Osteocyte (in vitro differentiated cells): ENCODE data around the gene SLC6A18. TPM values are rescaled to one million over a fixed set of nuclear protein-coding genes. Genes with fewer than 3 reads are reported as not detected.

Experiments used
- DNase-seq: peaks from one replicate; pipeline ENCODE4 v3.0.0; 2021; ENCODE audit warnings: mixed read lengths; ENCODE audit not compliant: unreplicated experiment; ENCODE audit errors: extremely low spot score
- H3K27ac Mint-ChIP-seq: one replicate; pipeline ENCODE4 v1.8.0; 2021; ENCODE audit warnings: mild to moderate bottlenecking, mixed read lengths; ENCODE audit not compliant: unreplicated experiment
- H3K27me3 Mint-ChIP-seq: one replicate; pipeline ENCODE4 v1.8.0; 2021; ENCODE audit warnings: mixed read lengths; ENCODE audit not compliant: unreplicated experiment
- H3K36me3 Mint-ChIP-seq: one replicate; pipeline ENCODE4 v1.8.0; 2021; ENCODE audit warnings: mixed read lengths; ENCODE audit not compliant: unreplicated experiment
- H3K4me1 Mint-ChIP-seq: one replicate; pipeline ENCODE4 v1.8.0; 2021; ENCODE audit warnings: mixed read lengths; ENCODE audit not compliant: unreplicated experiment
- H3K4me3 Mint-ChIP-seq: one replicate; pipeline ENCODE4 v1.8.0; 2021; ENCODE audit warnings: mild to moderate bottlenecking, moderate library complexity, mixed read lengths; ENCODE audit not compliant: unreplicated experiment
- H3K9me3 Mint-ChIP-seq: one replicate; pipeline ENCODE4 v1.8.0; 2021; ENCODE audit warnings: mixed read lengths; ENCODE audit not compliant: unreplicated experiment
- CTCF ChIP-seq: fragments of 200-600 bp; sonication (generic); IDR thresholded peaks from 2 replicates; pipeline ENCODE4 v1.5.0; 2021; ENCODE audit warnings: antibody characterized with exemption, mild to moderate bottlenecking, moderate library complexity
- total RNA-seq: library from RNA; stranded (reverse); gene quantifications from 2 replicates; pipeline ENCODE4 v1.2.1, GENCODE V29; 2021

Gene SLC6A18
- total RNA-seq, 1 donor from 2014 or later: not detected

DNA sequence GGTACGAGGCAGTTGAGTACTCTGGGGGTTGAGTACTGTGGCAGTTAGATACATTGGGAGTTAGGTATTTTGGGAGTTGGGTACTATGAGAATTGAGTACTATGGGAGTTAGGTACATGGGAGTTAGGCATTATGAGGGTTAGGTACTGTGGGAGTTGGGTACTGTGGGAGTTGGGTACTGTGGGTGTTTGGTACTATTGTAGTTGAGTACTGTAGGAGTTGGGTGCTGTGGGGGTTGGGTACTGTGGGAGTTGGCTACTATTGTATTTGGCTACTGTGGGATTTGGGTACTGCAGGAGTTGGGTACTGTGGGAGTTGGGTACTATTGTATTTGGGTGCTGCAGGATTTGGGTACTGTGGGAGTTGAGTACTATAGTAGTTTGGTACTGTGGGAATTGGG, 28.6 kb upstream of the SLC6A18 start:
- no peak overlapping the region for H3K27ac Mint-ChIP-seq
- no peaks in the 10 kb centered on the region for H3K4me1 Mint-ChIP-seq
- H3K27me3 Mint-ChIP-seq: peaks cover 2% of the 10 kb centered on the region
- no peak for TF ChIP-seq CTCF
- H3K9me3 Mint-ChIP-seq: no peaks in the 10 kb centered on the region
- H3K36me3 Mint-ChIP-seq: no peaks in the 10 kb centered on the region
- DNase-seq: no peak
- no peak overlapping the region for H3K4me3 Mint-ChIP-seq

DNA sequence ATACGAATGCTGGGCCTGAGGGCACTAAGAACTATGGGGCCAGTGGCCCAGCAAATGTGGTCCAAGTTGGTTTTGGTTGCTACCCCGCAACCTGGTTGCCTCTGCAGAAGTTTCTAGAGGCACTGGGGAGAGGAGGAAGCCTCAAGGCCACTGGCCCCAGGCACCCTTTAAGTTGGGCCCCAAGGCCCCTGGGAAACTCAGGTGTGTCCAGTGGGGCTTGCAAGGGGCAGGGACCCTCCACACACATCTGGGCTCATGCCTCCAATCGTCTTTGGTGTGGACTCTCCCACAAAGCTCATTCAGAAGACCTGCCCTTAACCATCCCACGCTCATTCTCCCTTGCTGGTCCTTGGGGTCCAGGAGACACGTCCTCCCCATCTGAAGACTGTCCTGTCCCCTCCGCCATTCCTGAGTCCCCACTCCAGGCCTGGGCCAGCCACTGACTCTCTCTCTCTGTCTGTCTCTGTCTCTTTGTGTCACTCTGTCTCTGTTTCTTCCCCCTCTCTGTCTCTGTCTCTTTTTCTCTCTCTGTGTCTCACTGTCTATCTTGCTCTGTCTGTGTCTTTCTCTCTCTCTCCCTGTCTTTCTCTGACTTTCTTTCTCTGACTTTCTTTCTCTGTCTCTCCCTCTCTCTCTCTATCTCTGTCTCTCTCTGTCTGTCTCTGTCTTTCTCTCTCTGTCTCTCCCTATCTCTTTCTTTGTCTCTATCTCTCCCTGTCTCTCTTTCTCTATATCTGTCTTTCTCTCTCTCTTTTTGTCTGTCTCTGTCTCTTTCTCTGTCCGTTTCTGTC, 27.1 kb upstream of the SLC6A18 start:
- Mint-ChIP-seq H3K4me1 (no peaks in the 10 kb centered on the region), H3K27me3 (peaks cover 2% of the 10 kb centered on the region), H3K36me3 (no peaks in the 10 kb centered on the region), H3K4me3 (no peak overlapping the region), H3K27ac (no peak overlapping the region), H3K9me3 (no peaks in the 10 kb centered on the region)
- no peak for DNase-seq
- TF ChIP-seq CTCF: no peak

DNA sequence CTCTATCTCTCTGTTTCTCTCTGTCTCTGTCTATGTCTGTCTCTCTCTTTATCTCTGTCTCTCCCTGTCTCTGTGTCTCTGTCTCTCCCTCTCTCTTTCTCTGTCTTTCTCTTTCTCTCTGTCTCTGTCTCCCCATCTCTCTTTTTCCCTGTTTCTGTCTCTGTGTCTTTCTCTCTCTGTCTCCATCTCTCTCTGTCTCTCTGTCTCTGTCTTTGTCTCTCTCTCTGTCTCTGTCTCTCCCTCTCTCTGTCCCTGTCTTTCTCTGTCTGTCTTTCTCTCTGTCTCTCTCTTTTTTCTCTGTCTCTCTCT, 25.9 kb upstream of the SLC6A18 start:
- DNase-seq: no peak
- H3K4me3 Mint-ChIP-seq: no peak overlapping the region
- H3K4me1 Mint-ChIP-seq: no peaks in the 10 kb centered on the region
- peaks cover 2% of the 10 kb centered on the region for H3K27me3 Mint-ChIP-seq
- H3K9me3 Mint-ChIP-seq: no peaks in the 10 kb centered on the region
- TF ChIP-seq CTCF: no peak
- H3K36me3 Mint-ChIP-seq: no peaks in the 10 kb centered on the region
- no peak overlapping the region for H3K27ac Mint-ChIP-seq

DNA sequence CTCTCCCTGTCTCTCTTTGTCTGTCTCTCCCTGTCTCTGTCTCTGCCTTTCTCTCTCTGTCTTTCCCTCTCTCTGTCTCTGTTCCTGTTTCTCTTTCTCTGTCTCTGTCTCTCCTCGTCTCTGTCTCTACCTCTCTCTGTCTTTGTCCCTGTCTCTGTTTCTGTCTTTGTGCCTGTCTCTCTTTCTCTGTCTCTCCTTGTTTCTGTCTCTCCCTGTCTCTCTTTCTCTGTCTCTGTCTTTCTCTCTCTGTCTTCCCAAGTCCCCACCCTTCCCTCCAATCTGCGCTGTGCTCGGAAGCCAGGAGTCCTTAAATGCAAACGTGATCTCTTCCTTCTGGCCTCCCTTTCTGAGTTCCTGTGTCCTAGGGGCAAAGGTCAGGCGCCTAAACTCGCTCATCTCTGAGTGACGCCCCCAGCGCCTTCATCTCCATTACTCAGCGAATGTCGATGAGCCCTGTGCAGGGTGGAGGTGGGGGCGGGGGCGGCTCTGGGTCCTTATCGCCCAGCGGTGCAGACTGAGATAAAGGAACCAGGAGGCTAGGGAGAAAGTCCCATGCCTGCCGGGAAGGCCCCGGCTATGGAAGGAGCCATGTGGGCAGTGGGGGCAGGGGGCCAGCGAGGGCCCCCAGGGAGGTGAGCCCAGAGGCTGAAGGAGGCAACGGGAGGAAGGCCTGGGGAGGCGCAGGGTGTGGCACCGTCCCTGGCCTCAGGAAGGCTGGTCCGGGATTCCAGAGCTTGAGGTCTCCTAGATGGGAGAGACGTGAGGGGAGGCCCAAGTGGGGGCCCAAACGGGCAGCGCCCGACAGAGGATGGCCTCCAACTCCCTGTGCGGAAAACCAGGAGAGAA, 25.3 kb upstream of the SLC6A18 start:
- no peaks in the 10 kb centered on the region for H3K4me1 Mint-ChIP-seq
- H3K27me3 Mint-ChIP-seq: no peaks in the 10 kb centered on the region
- H3K36me3 Mint-ChIP-seq: no peaks in the 10 kb centered on the region
- H3K9me3 Mint-ChIP-seq: no peaks in the 10 kb centered on the region
- no peak overlapping the region for H3K27ac Mint-ChIP-seq
- DNase-seq: no peak
- H3K4me3 Mint-ChIP-seq: no peak overlapping the region
- TF ChIP-seq CTCF: no peak
